GM19452 (cell line): ENCODE measurements around the gene TRIM46.
"Not testable (repeated sequence)": the region's sequence is repeated elsewhere in the genome, so short reads cannot be mapped to it uniquely, and the experiment has no call there.

ENCODE experiments used
- ATAC-seq: cut with Tn5 transposase; IDR thresholded peaks from one replicate; pipeline ENCODE4 v1.9.1; 2021; ENCODE audit not compliant: unreplicated experiment

TRIM46 gene

DNA sequence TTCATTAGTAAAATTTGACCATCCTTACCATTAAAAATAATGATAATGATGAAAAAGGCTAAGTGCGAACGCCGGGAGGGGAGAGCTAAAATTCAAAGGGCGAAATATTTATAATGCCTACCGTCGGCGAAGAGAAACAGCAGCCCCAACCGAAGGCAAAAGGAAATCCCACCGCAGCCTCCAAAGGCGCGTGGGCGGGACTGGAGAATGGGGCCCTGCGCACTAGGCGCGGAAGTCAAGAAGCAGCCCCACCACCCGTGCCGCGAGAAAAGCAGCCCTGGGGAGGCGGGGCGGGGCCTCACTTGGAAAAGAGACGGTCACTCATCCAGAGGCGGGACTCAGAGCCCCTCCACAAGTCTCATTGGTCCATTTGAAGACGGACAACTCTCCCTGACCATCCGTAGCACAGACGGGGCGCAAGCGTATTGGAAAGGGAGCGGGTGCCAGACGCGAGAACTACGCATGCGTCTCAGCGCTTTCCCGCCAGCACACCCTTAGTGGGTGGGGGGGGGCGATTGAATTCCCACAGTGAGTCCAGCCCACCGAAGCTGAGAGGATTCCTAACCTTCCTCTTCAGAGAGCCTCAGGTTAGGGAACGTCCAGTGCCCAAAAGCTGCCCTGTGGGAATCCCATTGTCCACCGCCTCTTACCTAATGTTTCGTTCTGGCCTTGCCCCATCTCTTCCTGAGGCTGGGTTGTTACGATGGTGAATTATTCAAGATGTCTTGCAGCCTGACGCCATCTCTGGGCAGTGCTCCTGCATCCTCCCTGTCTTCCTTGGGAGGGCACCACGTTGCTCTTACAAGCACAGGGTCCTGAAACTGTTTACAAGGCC, 53.8 kb downstream of the TRIM46 start:
- peak; percentile 81 for ATAC-seq

- ATAC-seq: no peak
These were observed 54.4 kb downstream of the TRIM46 start for GRCh38 chr1:155228096-155228427.

- ATAC-seq: not testable (repeated sequence)
These were observed 57.7 kb downstream of the TRIM46 start for GRCh38 chr1:155231302-155231701.

DNA sequence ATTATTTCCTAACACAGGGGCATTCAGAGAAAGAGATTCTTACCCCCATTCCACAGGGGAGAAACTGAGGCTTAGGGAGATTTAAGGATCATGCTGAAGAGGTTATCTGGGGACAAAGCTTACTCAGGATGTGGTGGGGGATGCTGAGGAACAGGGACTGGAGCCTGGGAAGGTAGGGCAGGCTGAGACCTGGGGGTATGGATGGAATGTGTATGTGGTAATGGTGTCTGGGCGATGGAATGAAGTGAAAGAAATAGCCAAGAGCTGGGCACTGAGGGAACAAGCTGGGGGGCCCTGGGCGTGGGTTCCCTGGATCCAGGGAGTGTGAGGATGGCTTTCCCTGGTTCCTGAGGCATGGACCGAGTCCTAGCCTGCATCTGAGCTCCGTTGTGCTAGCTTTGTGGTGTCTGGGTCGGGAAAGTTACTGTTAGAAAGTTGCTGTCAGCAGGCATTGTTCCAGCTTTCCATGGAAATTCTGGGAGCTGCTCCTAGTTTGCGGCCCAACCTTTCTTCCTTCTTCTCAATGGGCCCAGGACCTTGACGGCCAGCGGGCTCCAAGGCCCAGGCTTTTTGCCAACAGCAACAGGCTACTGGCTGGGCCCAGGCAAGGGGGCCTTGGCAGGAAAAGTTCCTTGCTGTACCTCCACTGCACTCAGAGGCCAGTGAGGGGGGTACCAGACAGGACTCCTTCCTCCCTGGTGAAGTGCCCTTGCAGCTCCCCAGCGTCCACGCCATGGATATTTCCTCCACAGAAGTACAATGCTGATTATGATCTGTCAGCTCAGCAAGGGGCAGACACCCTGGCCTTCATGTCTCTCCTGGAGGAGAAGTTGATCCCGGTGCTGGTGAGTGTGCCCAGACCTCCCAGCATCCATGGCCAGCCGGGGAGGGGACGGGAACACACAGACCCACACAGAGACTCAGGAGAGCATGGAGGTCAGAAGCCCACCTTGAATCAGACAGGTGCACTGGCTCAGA, 58.6 kb downstream of the TRIM46 start:
- not testable (repeated sequence) for ATAC-seq

GRCh38 chr1:155233502-155233901, 59.9 kb downstream of the TRIM46 start:
- ATAC-seq: not testable (repeated sequence)
